HEK293T (cell line): ENCODE measurements around the gene GDPD5.

Experiments used
- FOXK2 ChIP-seq: fragments of 450-650 bp; IDR thresholded peaks from 2 replicates; pipeline ENCODE4 v1.6.1; 2016; ENCODE audit warnings: mild to moderate bottlenecking
- SUZ12 ChIP-seq: fragments of 450-650 bp; IDR thresholded peaks from 2 replicates; pipeline ENCODE4 v1.6.1; 2016; ENCODE audit warnings: mild to moderate bottlenecking

DNA sequence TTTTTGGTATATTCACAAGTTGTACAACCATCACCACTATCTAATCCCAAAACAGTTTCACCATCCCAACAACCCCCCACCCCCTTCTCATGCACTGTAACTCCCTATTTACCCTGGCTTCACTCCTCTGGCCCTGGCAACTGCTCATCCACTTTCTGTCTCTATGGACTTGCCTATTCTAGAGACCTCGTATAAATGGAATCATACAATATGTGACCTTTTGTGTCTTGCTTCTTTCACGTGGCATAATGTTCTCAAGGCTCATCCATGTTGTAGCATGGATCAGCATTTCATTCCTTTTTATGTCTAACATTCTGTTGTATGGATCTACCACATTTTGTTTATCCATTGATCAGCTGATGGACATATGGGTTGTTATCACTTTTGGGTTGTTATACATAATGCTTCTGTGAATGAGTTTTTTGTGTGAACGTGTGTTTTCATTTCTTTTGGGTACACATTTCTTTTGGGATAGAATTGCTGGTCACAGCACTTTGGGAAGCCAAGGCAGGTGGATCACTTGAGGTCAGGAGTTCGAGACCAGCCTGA is 46.1 kb downstream of the GDPD5 start:
- TF ChIP-seq FOXK2 (no peak), SUZ12 (no peak)
